ENCODE data around the gene RNF214.
"Not testable (repeated sequence)": the region's sequence is repeated elsewhere in the genome, so short reads cannot be mapped to it uniquely, and the experiment has no call there.

DNA sequence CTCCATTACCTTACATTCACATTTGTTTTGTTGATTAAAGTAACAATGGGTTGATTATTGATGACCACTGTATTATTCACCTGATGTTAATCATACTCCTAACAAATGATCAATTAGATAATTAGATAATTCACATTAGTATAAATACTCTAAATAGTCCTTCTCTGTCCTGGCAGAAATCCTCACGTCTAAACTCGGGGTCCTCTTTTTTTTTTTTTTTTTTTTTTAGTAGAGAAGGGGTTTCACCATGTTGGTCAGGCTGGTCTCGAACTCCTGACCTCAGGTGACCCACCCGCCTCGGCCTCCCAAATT, 94.7 kb downstream of the RNF214 start:
- TF ChIP-seq, protein P1, sequence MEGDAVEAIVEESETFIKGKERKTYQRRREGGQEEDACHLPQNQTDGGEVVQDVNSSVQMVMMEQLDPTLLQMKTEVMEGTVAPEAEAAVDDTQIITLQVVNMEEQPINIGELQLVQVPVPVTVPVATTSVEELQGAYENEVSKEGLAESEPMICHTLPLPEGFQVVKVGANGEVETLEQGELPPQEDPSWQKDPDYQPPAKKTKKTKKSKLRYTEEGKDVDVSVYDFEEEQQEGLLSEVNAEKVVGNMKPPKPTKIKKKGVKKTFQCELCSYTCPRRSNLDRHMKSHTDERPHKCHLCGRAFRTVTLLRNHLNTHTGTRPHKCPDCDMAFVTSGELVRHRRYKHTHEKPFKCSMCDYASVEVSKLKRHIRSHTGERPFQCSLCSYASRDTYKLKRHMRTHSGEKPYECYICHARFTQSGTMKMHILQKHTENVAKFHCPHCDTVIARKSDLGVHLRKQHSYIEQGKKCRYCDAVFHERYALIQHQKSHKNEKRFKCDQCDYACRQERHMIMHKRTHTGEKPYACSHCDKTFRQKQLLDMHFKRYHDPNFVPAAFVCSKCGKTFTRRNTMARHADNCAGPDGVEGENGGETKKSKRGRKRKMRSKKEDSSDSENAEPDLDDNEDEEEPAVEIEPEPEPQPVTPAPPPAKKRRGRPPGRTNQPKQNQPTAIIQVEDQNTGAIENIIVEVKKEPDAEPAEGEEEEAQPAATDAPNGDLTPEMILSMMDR (IDR thresholded peaks at IDR 0.05): not testable (repeated sequence)
- TF ChIP-seq POLR2A (IDR thresholded peaks at IDR 0.05): not testable (repeated sequence)

Data from esophagus squamous epithelium (tissue), 4 donors.